Stimulated activated naive CD4-positive, alpha-beta T cell treated with Interleukin-2 at 50 U/mL for 16 hours (primary cell): Measurements from ENCODE around the gene GARRE1.

Experiments
- DNase-seq: peaks from one replicate; lab custom pipeline; 2025; lab: John Stamatoyannopoulos, UW

The GARRE1 gene

GRCh38 chr19:34298891-34299520 is 44.7 kb downstream of the GARRE1 start:
- DNase-seq: no peak

- no peak for DNase-seq
Measured at GRCh38 chr19:34299576-34299975, 45.2 kb downstream of the GARRE1 start.

- DNase-seq: no peak
Measured at GRCh38 chr19:34300380-34300779, 46.0 kb downstream of the GARRE1 start.

GRCh38 chr19:34300962-34301361 is 46.6 kb downstream of the GARRE1 start:
- no peak for DNase-seq
